Activated CD8-positive, alpha-beta memory T cell treated with anti-CD3 and anti-CD28 coated beads, Interleukin-2, amount 50 U/mL, for 1 hour (primary cell): Measurements from ENCODE around the gene DENND2A.
"Not testable (repeated sequence)": the region's sequence is repeated elsewhere in the genome, so short reads cannot be mapped to it uniquely, and the experiment has no call there.

ENCODE experiments used
- DNase-seq: peaks from one replicate; pipeline ENCODE4 v3.0.0-alpha.2; 2020; ENCODE audit errors: extremely low read depth

Gene DENND2A, protein sequence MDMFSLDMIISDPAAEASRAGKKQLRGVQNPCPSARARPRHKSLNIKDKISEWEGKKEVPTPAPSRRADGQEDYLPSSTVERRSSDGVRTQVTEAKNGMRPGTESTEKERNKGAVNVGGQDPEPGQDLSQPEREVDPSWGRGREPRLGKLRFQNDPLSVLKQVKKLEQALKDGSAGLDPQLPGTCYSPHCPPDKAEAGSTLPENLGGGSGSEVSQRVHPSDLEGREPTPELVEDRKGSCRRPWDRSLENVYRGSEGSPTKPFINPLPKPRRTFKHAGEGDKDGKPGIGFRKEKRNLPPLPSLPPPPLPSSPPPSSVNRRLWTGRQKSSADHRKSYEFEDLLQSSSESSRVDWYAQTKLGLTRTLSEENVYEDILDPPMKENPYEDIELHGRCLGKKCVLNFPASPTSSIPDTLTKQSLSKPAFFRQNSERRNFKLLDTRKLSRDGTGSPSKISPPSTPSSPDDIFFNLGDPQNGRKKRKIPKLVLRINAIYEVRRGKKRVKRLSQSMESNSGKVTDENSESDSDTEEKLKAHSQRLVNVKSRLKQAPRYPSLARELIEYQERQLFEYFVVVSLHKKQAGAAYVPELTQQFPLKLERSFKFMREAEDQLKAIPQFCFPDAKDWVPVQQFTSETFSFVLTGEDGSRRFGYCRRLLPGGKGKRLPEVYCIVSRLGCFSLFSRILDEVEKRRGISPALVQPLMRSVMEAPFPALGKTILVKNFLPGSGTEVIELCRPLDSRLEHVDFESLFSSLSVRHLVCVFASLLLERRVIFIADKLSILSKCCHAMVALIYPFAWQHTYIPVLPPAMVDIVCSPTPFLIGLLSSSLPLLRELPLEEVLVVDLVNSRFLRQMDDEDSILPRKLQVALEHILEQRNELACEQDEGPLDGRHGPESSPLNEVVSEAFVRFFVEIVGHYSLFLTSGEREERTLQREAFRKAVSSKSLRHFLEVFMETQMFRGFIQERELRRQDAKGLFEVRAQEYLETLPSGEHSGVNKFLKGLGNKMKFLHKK

DNA sequence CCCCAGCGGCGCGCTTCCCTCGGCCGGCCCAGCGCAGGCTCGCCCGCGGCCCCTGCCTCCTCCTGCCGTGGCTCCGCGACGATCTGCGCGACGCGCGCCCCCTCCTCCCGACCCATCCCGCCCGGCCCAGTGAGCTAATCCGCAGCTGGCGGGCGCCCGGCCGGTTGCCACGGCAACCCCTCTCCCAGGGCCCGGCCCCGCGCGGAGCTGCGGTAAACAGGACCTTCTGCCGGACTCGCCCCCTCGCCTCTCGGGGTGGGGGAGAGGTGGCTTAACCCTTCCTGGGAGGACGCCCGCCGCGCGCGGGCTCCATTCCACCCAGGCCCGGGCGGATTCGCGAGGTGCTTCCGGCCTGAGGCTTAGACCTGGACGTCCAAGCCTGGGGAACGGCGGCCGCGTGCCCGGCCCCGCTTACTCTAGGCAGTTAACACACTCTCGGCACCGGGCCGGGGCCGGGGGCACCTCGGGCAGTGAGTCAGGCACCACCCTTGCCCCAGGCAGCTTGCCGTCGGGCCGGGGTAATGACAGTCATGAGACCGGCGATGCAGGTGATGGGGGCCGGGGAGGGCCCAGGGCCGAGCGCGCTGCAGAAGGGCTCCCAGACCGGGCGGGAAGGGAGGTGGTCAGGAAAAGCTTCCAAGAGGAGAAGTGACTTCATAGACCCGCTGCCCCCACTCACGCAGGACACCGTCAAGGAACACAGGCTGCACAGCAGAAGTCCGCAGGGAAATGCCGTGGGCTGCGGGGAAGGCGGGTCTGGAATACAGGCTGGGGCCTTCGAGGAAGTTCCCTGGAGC, at the start of gene DENND2A:
Gene DENND2A (minus strand): TSS at position 87 of the 797 bp plus-strand sequence. CDS start 38,416 bp downstream, outside the sequence.
- no peak for DNase-seq

DNA sequence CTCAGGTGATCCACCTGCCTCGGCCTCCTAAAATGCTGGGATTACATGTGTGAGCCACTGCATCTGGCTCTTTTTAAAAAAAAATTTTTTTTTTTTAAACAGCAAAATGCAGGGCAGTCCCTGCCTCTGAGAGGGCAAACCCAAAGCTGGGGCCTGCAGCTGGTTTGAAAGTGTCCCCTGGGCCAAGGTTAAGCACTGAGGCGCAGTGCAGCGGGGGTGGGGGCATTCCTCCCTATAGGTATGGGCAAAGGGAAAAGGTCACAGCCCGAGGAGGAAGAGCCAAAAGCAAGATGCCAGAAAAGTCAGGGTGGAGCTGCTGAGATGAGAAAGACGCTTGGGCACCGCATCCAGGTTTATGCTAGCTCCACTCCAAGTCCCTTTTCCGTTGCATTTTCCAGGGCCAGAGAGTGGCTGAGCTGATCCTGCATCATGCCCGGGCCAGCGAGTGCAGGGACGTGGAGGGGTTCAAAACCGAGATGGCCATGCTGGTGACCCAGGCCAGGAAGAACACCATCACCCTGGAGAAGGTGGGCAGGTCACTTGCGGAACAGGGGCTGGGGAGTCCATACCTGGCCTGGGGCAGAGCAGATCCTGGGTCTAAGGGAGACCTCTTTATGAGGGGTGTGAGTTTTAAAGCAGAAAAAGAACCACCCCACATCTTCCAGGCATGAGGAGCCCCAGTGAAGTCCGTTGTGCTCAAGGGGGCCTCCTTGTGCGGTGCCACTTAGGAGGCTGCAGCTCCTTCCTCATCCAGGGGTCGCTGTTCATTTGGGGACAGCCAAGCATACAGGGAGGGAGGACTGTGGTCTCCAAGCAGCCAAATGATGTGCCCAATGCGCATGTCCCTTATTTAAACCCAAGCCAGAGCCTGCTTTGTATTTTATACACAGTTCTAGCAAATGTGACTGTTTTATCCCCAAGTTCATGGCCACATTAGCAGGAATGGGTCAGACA, 48.9 kb upstream of the DENND2A start:
- no peak for DNase-seq

DNA sequence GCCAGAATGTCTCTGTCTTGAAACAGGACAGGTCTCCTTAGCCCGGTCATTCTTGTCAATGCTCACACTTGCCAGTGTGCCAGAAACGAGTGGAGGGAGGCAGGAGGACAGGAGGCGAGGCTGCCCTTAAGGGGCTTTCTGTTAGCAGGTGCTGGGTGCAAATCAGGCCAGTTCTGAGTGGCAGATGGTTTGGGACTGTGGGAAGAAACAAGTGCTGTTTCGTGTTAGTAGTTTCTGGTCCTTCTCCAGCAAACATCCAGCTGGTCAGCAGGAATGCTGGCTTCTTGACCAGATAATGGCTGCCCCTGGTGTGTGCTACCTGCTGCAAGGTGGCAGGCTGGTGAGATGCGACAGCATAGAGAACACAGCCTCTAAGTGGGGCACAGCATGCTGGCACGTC, 47.7 kb upstream of the DENND2A start:
- no peak for DNase-seq

DNA sequence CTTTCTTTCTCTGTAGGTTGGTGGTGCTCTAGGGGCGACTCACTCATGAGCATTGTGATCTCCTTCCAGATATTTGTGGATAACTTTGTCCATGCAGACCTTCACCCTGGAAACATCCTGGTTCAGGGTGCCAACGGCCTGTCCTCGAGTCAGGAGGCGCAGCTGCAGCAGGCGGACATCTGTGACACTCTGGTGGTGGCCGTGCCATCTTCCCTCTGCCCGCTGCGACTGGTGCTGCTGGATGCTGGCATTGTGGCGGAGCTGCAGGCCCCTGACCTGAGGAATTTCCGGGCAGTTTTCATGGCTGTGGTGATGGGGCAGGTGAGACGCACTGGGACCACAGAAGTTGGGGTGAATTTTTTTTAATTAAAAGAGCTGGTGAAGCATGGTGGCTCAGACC, 46.3 kb upstream of the DENND2A start:
- DNase-seq: no peak

DNA sequence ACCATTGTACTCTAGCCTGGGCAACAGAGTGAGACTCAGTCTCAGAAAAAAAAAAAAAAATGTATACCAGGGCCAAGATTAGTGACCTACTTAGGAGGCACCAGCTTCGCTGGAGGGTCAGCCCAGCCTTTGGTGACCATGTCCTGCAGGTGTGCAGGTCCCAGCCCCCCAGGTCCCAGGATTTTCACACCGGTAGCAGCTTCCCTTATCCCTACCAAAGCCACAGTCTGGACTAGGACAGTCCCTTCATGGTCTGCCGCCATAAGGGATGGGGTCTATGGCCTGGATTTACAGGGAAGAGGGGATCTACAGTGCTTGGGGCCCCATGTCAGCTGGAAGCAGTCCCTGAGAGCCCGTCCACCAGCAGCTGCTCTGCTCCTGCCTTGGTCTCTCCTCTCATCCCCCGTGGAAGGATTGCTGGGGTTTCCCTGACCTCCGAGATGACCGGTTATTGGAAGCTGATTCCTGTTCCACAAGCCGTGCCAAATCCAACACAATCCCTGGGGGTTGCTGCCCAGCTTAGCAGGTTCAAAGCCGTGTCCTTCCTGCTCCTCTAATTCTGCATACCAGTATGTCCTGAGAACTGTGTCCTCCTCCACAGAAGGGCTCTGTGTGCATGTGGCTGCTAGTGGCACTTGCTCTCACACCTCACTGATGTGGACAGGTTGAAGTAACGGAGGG, 44.9 kb upstream of the DENND2A start:
- DNase-seq: no peak

DNA sequence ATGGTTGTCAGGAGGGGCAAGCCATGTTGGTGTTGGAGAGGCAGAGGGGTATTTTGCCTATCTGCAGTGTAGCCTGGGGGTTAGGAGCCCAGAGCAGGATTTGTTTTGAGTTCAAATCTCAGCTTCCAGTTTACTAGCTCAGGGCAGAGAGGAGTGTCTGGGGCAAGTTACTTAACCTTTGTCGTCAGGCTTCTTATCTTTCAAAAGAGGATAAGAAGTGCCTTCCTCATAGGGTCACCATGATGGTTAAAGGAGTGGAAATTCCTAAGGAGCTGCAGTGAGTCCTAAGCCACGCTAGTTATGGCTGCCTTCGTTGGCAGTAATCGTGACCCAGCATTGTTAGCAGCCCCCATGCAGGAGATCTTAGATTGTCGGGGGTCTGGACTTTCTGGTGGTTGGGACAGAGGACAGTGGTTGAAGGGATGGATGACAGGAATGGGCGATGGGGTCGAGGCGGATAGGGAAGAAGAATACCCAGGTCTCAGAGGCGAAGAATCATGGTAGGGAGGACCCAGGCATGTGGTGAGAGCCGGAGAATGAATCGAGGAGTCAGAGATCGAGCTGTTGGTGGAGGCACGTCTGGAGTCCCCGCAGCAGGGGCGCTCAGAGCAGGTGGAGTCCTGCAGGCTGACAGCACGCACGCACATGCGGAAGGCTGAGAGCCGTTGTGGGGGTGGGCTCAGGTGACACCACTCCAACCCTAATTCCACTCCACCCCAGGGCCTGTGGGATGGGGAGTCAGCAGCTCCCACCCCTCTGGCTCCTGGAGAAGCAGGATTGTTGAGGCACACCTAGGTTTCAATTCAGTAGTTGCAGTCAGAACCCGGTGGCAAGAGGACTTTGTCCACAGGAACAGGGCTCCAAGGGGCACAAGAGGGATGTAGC, 43.7 kb upstream of the DENND2A start:
- DNase-seq: no peak

DNA sequence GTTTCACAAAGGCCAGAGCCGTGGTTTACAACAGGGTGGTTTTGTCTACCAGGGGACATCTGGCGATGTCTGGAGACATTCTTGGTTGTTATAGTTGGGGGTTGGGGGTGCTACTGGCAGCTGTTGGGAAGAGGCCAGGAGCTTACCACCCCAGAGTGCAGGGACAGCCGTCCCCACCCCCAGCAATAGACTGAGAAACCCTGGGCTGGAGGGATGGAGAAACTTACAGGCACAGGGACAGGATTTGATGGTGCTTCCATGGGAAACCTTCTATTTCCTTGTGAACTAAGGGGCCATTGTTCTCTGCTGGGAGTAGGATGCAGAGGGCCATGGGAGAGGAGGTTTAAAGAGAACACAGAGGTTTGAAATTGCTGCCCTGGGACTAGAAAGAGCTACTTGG, 43.0 kb upstream of the DENND2A start:
- DNase-seq: no peak

DNA sequence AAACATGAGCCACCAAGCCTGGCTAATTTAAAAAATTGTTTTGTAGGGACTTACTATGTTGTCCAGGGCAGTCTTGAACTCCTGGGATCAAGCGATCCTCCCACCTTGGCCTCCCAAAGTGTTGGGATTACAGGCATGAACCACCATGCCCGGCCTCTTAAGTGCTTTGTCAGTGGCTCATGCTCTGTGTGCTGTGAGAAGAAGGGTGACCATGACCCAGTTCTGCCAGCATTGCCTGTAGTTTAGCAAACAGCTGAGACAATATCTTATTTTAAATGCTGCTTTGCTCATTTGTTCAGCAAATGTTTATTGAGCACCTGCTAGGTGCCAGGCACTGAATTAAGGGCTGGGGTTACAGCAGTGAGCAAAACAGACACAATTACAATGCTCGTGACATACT, 41.2 kb upstream of the DENND2A start:
- no peak for DNase-seq

DNA sequence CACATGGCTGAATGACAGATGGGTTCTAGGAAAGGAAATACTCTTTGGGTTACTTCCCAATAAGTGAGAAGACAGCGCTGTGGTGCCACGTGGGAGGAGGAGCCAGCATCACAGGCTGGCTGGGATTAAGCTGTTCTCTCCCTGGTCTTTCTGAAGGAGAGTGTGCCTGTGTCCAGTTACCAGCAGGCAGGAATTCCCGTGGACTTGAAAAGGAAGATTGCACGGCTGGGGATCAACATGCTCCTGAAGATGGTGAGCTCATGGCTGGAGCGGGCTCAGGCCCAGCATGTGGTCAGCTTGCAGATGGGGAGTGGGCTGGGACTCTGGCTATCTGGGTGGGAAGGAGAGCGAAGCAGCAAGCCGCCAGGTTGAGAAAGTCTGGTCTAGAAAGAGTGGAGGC, 40.3 kb upstream of the DENND2A start:
- no peak for DNase-seq

DNA sequence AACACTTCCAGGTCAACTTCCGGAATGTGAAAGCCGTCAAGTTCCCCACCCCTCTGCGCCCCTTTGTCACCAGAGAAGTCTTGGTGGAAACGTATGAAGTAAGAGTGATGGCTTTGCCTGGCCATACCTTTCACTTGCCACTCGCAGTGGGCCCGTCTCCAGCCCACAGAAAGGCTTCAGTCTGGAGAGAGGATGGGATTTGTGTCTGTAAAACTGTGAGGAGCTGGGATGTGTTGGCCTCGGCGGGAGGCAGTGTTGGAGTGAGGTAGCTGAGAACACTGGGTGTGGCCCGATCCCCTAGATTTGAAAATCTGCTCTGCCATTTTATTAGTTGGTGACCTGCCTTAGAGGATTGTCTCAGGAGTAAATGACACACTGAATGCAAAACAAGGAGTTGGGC, 38.6 kb upstream of the DENND2A start:
- no peak for DNase-seq

DNA sequence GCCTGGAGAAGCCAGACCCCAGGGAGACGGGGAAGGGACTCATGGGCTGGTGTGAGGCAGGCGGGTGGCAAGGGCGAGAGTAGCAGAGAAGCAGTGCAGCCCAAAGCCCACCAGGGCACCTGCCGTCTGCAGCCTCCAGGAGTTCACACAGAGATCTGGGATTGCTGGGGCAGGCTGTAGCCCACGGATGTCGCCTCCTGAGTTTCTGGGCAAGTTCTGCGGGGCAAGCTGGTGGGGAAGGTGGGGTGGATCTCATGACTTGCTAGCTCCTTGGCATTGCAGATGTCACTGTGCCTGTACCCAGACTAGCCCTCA, 38.2 kb upstream of the DENND2A start:
- DNase-seq: no peak

DNA sequence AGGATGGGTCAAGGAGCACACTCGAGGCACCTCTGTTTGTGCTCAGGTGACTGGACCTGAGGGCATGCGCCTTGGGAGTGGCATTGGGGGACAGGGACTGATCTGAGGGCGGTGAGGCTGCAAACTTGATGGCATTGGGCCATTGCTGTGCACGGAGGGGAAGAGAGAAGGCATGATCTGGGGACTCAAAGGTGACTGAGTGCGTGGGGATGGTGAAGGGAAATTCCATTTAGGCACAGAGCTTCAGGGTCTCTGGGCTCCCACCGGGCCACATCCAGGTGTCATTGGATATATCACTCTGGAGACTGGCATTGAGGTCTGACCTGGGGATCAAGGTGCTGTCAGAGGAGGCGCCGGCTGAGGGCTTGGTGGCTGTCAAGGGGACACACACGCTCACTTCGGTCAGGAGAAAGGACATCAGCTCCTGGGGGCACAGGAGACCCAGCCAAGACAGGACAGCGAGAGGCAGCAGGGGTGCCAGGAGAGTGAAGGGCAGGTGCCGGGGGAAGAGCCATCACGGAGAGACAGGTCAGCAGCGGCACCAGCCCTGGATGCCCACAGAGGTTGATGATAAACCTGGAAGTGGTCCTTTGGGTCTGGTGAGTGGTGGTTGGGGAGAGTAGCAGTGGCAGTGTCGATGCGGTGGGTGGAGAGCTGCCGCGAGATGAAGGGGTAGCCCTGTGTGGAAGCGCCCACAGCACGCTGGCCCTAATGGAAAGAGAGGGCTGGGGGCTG, 37.6 kb upstream of the DENND2A start:
- DNase-seq: no peak

DNA sequence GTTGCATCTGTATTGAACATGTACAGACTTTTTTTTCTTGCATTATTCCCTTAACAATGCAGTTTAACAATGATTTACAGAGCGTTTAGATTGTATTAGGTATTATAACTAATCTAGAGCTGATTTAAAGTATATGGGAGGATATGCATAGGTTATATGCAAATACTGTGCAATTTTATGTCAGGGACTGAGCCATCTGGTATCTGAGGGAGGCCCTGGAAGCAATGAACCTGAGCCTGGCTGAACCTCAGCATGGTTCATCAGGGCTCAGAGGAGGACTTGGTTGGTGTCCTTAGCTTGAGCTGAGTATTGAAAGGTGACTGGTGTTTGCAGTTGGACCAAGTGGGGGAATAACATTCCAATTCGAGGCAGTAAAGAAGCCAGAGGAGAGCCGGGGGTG, 36.9 kb upstream of the DENND2A start:
- no peak for DNase-seq

DNA sequence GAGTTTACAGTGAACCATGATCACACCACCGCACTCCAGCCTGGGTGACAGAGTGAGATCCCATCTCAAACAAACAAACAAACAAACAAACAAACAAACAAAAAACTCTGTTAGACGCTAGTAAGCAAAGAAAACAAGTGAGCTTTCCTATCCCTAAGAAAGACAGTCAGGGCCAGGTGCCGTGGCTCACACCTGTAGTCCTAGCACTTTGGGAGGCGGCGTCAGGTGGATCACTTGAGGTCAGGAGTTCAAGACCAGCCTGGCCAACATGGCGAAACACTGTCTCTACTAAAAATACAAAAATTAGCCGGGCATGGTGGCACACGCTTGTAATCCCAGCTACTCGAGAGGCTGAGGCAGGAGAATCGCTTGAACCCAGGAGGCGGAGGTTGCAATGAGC, 36.3 kb upstream of the DENND2A start:
- DNase-seq: not testable (repeated sequence)

DNA sequence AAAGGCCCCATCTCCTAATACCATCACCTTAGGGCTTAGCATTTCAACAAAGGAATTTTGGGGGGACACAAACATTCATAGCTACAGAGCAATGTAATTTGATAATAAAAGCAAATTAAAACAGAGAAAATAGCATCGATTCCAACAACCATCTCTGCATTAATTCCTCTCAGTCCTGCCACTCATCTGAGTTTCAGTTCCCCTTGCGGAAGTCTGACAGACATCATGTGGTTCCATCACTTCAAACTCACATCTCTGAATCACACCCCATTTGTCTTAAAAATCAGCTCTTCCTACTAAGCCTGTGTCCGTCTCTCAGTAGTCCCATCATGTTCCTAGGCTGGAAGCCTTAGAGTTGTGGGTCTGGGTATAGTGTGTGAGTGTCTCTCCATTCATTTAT, 35.7 kb upstream of the DENND2A start:
- no peak for DNase-seq

DNA sequence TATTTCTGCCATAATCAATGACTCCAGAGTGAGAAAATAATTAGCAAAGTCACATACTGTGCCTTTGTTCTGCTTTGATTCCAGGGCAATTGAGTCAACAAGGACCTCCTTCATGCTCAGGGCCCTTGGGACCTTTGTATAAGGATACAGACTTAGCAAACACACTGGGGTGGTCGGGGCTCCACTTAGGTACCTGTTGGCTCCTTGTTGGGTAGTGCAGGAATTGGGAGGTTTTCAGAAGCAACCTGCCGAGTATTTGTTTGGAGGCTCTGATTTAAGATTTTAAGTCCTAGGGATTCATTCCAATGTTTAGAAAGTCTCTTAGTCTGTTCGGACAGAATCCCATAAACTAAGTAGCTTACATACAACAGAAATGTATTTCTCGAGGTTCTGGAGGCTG, 35.1 kb upstream of the DENND2A start:
- no peak for DNase-seq

DNA sequence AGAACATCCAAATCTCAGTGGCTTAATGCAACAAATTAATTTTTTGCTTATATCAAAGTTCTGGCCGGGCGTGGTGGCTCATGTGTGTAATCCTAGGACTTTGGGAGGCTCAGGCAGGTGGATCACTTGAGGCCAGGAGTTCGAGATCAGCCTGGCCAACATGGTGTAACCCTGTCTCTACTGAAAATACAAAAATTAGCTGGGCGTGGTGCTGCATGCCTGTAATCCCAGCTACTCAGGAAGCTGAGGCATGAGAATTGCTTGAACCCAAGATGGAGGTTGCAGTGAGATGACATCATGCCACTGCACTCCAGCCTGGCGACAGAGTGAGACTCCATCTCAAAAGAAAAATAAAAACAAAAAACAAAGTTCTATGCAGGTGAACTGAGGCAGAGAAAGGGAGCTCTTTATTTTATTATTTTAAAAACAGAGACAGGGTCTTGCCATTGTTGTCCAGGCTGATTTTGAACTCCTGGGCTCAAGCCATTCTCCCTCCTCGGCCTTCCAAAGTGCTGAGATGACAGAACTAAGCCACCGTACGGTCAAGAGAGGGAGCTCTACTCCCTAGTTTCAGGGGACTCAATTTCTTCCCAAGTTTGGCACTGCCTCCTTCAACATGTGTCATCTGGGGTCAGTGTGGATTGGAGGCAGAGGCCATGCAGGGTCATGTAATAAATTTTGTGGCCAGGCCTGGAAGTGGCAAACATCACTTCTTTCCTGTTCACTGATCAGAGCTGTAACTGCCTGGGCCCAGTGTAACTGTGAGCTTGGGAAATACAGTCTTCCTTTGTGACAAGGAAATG, 34.5 kb upstream of the DENND2A start:
- no peak for DNase-seq

DNA sequence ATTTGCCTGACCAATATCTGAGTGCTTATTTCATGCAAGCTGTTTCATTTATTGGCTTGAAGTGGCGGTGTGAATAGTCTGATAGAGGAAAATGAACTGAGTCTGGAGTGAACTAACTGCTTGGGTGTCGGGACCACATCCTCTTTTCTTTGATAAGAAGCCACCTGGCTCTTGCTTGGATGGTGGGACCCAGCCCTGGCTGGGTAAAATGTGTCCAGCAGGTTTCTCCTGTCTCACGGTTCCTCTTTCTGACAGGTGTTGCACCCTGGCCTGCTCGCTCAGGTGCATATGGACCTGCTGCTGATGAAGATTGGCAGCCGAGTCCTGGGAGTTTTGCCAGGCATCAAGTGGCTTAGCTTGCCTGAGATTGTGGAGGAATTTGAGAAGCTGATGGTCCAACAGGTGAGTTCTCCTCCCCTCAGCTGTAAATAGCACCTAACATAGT, 33.8 kb upstream of the DENND2A start:
- no peak for DNase-seq
